ENCODE measurements around the gene ACRV1.

DNA sequence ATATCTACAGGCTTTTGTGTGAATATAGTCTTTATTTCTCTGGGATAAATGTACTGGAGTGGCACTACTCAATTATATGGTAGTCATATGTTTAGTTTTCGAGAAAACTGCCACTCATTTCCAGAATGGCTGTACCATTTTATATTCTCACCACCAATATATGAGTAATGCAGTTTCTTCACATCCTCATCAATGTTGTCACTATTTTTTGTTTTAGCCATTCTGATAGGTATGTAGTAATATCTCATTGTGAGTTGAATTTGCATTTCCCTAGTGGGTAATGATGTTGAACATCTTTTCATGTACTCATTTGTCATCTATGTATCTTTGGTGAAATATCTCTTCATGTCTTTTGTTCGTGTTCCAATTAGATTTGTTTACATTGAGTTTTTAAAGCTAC lies 18.0 kb downstream of the ACRV1 start:
- no peak for TF ChIP-seq POLR2A (IDR thresholded peaks at IDR 0.05; ENCODE audit: low read depth, low read length)
- TF ChIP-seq, protein P1, sequence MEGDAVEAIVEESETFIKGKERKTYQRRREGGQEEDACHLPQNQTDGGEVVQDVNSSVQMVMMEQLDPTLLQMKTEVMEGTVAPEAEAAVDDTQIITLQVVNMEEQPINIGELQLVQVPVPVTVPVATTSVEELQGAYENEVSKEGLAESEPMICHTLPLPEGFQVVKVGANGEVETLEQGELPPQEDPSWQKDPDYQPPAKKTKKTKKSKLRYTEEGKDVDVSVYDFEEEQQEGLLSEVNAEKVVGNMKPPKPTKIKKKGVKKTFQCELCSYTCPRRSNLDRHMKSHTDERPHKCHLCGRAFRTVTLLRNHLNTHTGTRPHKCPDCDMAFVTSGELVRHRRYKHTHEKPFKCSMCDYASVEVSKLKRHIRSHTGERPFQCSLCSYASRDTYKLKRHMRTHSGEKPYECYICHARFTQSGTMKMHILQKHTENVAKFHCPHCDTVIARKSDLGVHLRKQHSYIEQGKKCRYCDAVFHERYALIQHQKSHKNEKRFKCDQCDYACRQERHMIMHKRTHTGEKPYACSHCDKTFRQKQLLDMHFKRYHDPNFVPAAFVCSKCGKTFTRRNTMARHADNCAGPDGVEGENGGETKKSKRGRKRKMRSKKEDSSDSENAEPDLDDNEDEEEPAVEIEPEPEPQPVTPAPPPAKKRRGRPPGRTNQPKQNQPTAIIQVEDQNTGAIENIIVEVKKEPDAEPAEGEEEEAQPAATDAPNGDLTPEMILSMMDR (conservative IDR thresholded peaks at IDR 0.05; ENCODE audit: low read depth, low read length) = no peak
